Stomach smooth muscle (tissue), 2 donors: ENCODE results near the gene NDUFS7.

Source experiments
- H3K27ac ChIP-seq: one replicate; pipeline ENCODE4 v1.7.0; 2013; ENCODE audit warnings: mild to moderate bottlenecking, low read length, inconsistent platforms
- H3K27me3 ChIP-seq, 2 donors: one replicate each; pipeline ENCODE4 v1.7.0; 2013; ENCODE audit warnings: low read length in 2 of 2; ENCODE audit not compliant: insufficient read depth in 2 of 2, control insufficient read depth in 1 of 2
- H3K36me3 ChIP-seq, 2 donors: one replicate each; pipeline ENCODE4 v1.7.0; 2013; ENCODE audit warnings: low read length in 2 of 2; ENCODE audit not compliant: control insufficient read depth in 2 of 2, insufficient read depth in 2 of 2
- H3K4me1 ChIP-seq: one replicate; pipeline ENCODE4 v1.7.0; 2013; ENCODE audit warnings: low read length; ENCODE audit not compliant: control insufficient read depth, insufficient read depth
- H3K4me3 ChIP-seq, 2 donors: one replicate each; pipeline ENCODE4 v1.7.0; 2013; ENCODE audit warnings: low read length in 2 of 2
- H3K9ac ChIP-seq, 2 donors: one replicate each; pipeline ENCODE4 v1.7.0; 2013; ENCODE audit warnings: low read length in 2 of 2, mild to moderate bottlenecking in 1 of 2
- H3K9me3 ChIP-seq, 2 donors: one replicate each; pipeline ENCODE4 v1.7.0; 2013; ENCODE audit warnings: low read length in 2 of 2; ENCODE audit not compliant: control insufficient read depth in 2 of 2
- donor health status: healthy.
- donor health status: Pancreatic carcinoma.

Gene NDUFS7

GRCh38 chr19:1383312-1384084, at the start of gene NDUFS7:
TSS of gene NDUFS7 (plus strand) at chr19:1383907. CDS start at chr19:1383927, 20 bp downstream.
- H3K4me3 ChIP-seq = peak within 1 kb of the TSS; percentile 95
- H3K9ac ChIP-seq = peak within 1 kb of the TSS; percentile 93 to 95
- peaks cover 18% of the 10 kb centered on the region for H3K4me1 ChIP-seq
- H3K27me3 ChIP-seq = no peaks in the 10 kb centered on the region
- H3K9me3 ChIP-seq = no peaks in the 10 kb centered on the region
- peak within 1 kb of the TSS; percentile 86 for H3K27ac ChIP-seq
- H3K36me3 ChIP-seq = peaks cover 0 to 10% of the 10 kb centered on the region in 2 donors

GRCh38 chr19:1336079-1336684, 47.5 kb upstream of the NDUFS7 start:
- no peak overlapping the region for H3K9ac ChIP-seq
- no peak overlapping the region for H3K27ac ChIP-seq
- no peaks in the 10 kb centered on the region for H3K9me3 ChIP-seq
- peaks cover 0 to 4% of the 10 kb centered on the region in 2 donors for H3K27me3 ChIP-seq
- no peaks in the 10 kb centered on the region for H3K36me3 ChIP-seq
- H3K4me3 ChIP-seq = no peak overlapping the region
- no peaks in the 10 kb centered on the region for H3K4me1 ChIP-seq

DNA sequence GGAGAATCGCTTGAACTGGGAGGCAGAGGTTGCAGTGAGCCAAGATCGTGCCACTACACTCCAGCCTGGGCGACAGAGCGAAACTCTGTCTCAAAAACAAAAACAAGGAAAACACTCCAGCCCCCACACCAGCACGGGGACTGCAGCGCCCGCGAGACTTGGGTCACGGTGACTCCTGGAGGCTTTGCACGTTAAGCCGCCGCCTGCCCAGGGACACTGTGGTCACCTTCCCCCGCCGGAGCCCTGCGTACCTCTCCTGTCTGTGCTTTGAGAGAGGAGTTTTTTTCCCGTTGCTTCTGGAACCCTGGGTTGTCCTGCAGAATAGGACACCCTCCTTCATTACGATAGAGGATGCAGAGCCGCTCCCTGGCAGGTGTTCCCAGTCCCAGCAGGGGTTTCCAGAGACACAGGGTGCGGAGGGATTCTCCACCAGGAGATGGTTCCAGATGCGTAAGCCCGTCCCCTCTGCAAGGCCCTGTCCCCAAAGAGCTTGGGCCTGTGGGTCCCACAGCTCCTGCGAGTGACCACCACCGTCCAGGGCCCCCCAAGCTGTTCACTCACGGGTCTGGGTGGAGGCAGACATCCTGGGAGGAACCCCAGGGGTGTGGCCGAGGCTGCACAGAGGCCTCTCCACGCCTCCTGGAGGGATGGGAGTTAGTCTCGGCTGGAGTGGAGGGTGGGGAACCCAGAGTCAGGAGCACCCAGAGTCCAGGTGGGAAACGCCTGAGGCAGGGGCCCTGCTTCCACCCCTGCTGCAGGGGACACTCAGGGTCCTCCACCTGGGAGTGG, 42.8 kb upstream of the NDUFS7 start:
- H3K4me3 ChIP-seq = no peak overlapping the region
- H3K9ac ChIP-seq = no peak overlapping the region
- H3K36me3 ChIP-seq = no peaks in the 10 kb centered on the region
- peaks cover 0 to 4% of the 10 kb centered on the region in 2 donors for H3K27me3 ChIP-seq
- no peaks in the 10 kb centered on the region for H3K4me1 ChIP-seq
- no peaks in the 10 kb centered on the region for H3K9me3 ChIP-seq
- H3K27ac ChIP-seq = no peak overlapping the region

DNA sequence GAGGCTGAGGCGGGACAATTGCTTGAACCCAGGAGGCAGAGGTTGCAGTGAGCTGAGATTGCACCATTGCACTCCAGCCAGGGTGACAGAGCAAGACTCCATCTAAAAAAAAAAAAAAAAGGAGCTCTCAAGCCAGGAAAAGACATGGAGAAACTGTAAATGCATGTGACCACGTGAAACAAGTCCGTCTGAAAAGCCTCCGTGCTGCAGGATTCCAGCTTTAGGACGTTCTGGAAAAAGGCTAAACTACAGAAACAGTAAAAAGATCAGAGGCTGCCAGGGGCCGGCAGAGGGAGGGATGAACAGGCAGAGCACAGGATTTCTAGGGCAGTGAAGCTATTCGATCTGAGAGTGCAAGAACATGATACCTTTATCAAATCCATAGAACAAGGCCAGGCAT, 40.7 kb upstream of the NDUFS7 start:
- H3K4me3 ChIP-seq = no peak overlapping the region
- H3K4me1 ChIP-seq = no peaks in the 10 kb centered on the region
- H3K9me3 ChIP-seq = no peaks in the 10 kb centered on the region
- H3K27ac ChIP-seq = no peak overlapping the region
- no peak overlapping the region for H3K9ac ChIP-seq
- peaks cover 0 to 4% of the 10 kb centered on the region in 2 donors for H3K27me3 ChIP-seq
- no peaks in the 10 kb centered on the region for H3K36me3 ChIP-seq

DNA sequence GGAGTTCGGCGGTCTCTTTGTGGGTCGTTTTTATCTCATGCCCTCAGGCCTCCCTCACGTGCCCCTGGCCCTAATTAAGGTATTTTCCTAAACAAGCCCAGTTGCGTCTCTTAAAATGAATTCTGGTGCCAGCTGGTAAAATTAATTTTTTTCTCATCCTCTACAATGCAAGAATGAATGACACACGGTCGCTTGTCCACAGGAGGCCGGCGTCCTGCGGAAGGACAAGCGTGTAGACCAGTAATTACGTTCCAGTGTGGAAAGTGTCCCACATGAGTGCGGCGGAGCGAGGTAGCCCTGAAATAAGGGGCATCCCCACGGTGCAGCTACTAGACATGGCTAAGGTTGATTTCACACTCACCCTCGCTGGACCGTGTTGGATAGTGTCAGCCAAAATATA, 34.5 kb upstream of the NDUFS7 start:
- Histone ChIP-seq H3K4me3 (no peak overlapping the region), H3K4me1 (peaks cover 10% of the 10 kb centered on the region), H3K27me3 (no peaks in the 10 kb centered on the region), H3K9me3 (no peaks in the 10 kb centered on the region), H3K27ac (no peak overlapping the region), H3K9ac (no peak overlapping the region), H3K36me3 (no peaks in the 10 kb centered on the region)

- H3K27me3 ChIP-seq = no peaks in the 10 kb centered on the region
- H3K9ac ChIP-seq = peak overlapping the region in 1 of 2 donors; percentile 44
These were observed 32.8 kb upstream of the NDUFS7 start for GRCh38 chr19:1350867-1351266.

DNA sequence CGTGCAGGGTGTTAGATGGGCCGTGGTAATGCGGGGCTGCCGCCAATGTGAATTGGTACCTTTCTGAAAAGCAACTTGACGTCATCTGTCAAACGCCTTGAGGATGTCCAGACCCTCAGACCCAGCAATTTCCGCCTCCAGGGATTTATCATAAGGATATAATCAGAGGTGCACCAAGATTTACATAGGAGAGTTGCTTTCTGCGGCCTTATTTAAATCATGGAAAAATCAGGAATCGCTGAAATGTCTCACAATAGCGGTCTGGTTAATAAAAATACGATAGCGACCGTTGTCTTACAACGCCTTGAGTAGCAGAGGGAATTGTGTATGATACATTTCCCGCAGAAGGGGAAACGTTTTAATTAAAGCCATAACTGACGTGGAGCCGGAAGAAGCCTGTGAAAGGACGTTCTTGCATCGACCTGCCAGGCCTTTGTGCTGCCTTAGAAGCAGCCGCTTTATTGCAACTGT, 32.3 kb upstream of the NDUFS7 start:
- H3K4me3 ChIP-seq = no peak overlapping the region
- H3K9ac ChIP-seq = peak overlapping the region; percentile 36 to 44
- no peaks in the 10 kb centered on the region for H3K36me3 ChIP-seq
- no peaks in the 10 kb centered on the region for H3K27me3 ChIP-seq
- peaks cover 26% of the 10 kb centered on the region for H3K4me1 ChIP-seq
- H3K27ac ChIP-seq = no peak overlapping the region
- H3K9me3 ChIP-seq = no peaks in the 10 kb centered on the region

More at GRCh38 chr19:1350867-1351266, 32.8 kb upstream of the NDUFS7 start:
- no peak overlapping the region for H3K4me3 ChIP-seq
- no peaks in the 10 kb centered on the region for H3K36me3 ChIP-seq
- H3K4me1 ChIP-seq = peaks cover 21% of the 10 kb centered on the region
- no peaks in the 10 kb centered on the region for H3K9me3 ChIP-seq
- no peak overlapping the region for H3K27ac ChIP-seq

DNA sequence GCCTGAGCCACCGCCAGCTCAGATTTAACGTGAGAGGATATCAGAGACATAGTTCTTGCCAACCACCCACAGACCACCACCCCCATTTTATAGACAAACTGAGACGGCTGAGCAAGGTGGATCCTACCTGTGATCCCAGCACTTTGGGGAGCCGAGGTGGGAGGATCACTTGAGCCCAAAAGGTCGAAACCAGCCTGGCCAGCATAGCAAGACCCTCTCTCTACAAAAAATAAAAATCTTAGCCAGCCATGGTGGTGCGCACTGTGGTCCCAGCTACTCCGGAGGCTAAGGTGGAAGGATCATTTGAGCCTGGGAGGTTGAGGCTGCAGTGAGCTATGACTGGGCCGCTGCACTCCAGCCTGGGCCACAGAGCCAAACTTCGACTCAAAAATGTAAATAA, 30.6 kb upstream of the NDUFS7 start:
- Histone ChIP-seq H3K4me3 (no peak overlapping the region), H3K27me3 (no peaks in the 10 kb centered on the region), H3K27ac (no peak overlapping the region), H3K36me3 (peaks cover 5 to 6% of the 10 kb centered on the region in 2 donors), H3K9ac (no peak overlapping the region), H3K9me3 (no peaks in the 10 kb centered on the region), H3K4me1 (peaks cover 30% of the 10 kb centered on the region)

- Histone ChIP-seq H3K27me3 (no peaks in the 10 kb centered on the region), H3K9ac (peak overlapping the region; percentile 71 to 78), H3K4me1 (peaks cover 30% of the 10 kb centered on the region), H3K9me3 (no peaks in the 10 kb centered on the region), H3K27ac (peak overlapping the region; percentile 49), H3K36me3 (peaks cover 9 to 16% of the 10 kb centered on the region in 2 donors), H3K4me3 (peak overlapping the region; percentile 67 to 81)
These were observed 28.6 kb upstream of the NDUFS7 start for GRCh38 chr19:1354970-1355567.
